ENCODE measurements around the gene PRKAR1A. TPM values are rescaled to one million over a fixed set of nuclear protein-coding genes. Genes with fewer than 3 reads are reported as not detected.

The PRKAR1A gene
- total RNA-seq, 2 experiments from 2014 or later = 158 to 332 TPM

DNA sequence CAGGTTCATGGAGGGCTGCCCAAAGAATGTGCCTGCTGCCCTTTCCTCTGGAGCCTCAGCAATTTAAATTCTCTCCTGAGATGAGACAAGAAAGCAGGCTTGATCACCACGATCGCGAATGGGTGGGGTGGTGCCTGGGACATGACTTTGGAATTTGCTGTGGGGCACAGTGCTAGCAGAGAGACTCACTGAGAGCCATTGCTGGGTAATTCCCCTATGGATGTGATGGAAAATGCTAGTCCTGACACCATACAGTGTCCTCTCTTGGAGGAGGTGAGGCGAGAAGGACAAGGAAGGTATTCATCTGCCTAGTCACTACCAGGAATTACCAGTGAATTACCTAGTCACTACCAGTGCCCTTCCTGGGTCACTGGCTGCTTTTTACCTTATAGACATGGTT, 73.4 kb downstream of the PRKAR1A start:
- TF ChIP-seq EZH2phosphoT487 (IDR thresholded peaks at IDR 0.05; ENCODE audit: borderline replicate concordance, low read depth, low read length) (no peak), CTCF (conservative IDR thresholded peaks at IDR 0.05; ENCODE audit: low read length) (no peak)
- H3K36me3 ChIP-seq (ENCODE audit: insufficient read depth, low read length) = no peaks in the 10 kb centered on the region
- no peaks in the 10 kb centered on the region for H3K9me2 ChIP-seq (ENCODE audit: insufficient read depth, low read length)
- H3K4me3 ChIP-seq (ENCODE audit: low read depth, low read length, poor library complexity, severe bottlenecking) = no peak overlapping the region
- POLR2A ChIA-PET = no interaction called here
- BruUV-seq (replicated peaks) = no TSS peak
- H3K27ac ChIP-seq (ENCODE audit: low read depth, low read length, poor library complexity, severe bottlenecking) = no peak overlapping the region
- no peaks in the 10 kb centered on the region for H3K79me2 ChIP-seq (ENCODE audit: insufficient read depth, low read depth, low read length)
- intact Hi-C loops (cut with micrococcal nuclease; ENCODE audit: unreplicated experiment) = no loop called here
- H2AFZ ChIP-seq (ENCODE audit: low read length) = no peak overlapping the region
- CTCF ChIA-PET (ENCODE audit: unreplicated experiment) = no interaction called here
- H4K20me1 ChIP-seq (ENCODE audit: insufficient read depth, low read length) = no peaks in the 10 kb centered on the region
- no peak for DNase-seq (ENCODE audit: low spot score)
- no peak overlapping the region for H3K4me2 ChIP-seq (ENCODE audit: low read length)
- no peaks in the 10 kb centered on the region for H3K9me3 ChIP-seq (ENCODE audit: low read length)
- H3K4me1 ChIP-seq (ENCODE audit: insufficient read depth, low read length, poor library complexity, severe bottlenecking) = no peaks in the 10 kb centered on the region

GRCh38 chr17:68587026-68587425, 74.8 kb downstream of the PRKAR1A start:
- DNase-seq (ENCODE audit: low spot score) = no peak
- no peaks in the 10 kb centered on the region for H4K20me1 ChIP-seq (ENCODE audit: insufficient read depth, low read length)
- no peaks in the 10 kb centered on the region for H3K9me2 ChIP-seq (ENCODE audit: insufficient read depth, low read length)
- BruUV-seq (replicated peaks) = no TSS peak
- no peaks in the 10 kb centered on the region for H3K4me1 ChIP-seq (ENCODE audit: insufficient read depth, low read length, poor library complexity, severe bottlenecking)
- no peak overlapping the region for H2AFZ ChIP-seq (ENCODE audit: low read length)
- TF ChIP-seq EZH2phosphoT487 (IDR thresholded peaks at IDR 0.05; ENCODE audit: borderline replicate concordance, low read depth, low read length) (no peak), CTCF (conservative IDR thresholded peaks at IDR 0.05; ENCODE audit: low read length) (no peak)
- CTCF ChIA-PET (ENCODE audit: unreplicated experiment) = no interaction called here
- H3K27ac ChIP-seq (ENCODE audit: low read depth, low read length, poor library complexity, severe bottlenecking) = no peak overlapping the region
- H3K79me2 ChIP-seq (ENCODE audit: insufficient read depth, low read depth, low read length) = no peaks in the 10 kb centered on the region
- intact Hi-C loops (cut with micrococcal nuclease; ENCODE audit: unreplicated experiment) = no loop called here
- H3K4me2 ChIP-seq (ENCODE audit: low read length) = no peak overlapping the region
- no peaks in the 10 kb centered on the region for H3K9me3 ChIP-seq (ENCODE audit: low read length)
- no peak overlapping the region for H3K4me3 ChIP-seq (ENCODE audit: low read depth, low read length, poor library complexity, severe bottlenecking)
- POLR2A ChIA-PET = interaction anchor here (0.7 to 2.2 kb wide), 2 partner anchors 20 to 105 kb away, joined by 3 to 5 read pairs; no protein-coding TSS in a partner anchor
- no peaks in the 10 kb centered on the region for H3K36me3 ChIP-seq (ENCODE audit: insufficient read depth, low read length)

- no peaks in the 10 kb centered on the region for H3K79me2 ChIP-seq (ENCODE audit: insufficient read depth, low read depth, low read length)
- H3K4me1 ChIP-seq (ENCODE audit: insufficient read depth, low read length, poor library complexity, severe bottlenecking) = no peaks in the 10 kb centered on the region
- no peak for TF ChIP-seq EZH2phosphoT487 (IDR thresholded peaks at IDR 0.05; ENCODE audit: borderline replicate concordance, low read depth, low read length)
- TF ChIP-seq CTCF (conservative IDR thresholded peaks at IDR 0.05; ENCODE audit: low read length) = no peak
- H3K36me3 ChIP-seq (ENCODE audit: insufficient read depth, low read length) = no peaks in the 10 kb centered on the region
- POLR2A ChIA-PET = interaction anchor here (0.7 to 2.2 kb wide), 2 partner anchors 21 to 552 kb away, joined by 3 to 5 read pairs; no protein-coding TSS in a partner anchor
- no peak overlapping the region for H3K4me2 ChIP-seq (ENCODE audit: low read length)
- no TSS peak for BruUV-seq (replicated peaks)
- no peak for DNase-seq (ENCODE audit: low spot score)
- no peak overlapping the region for H3K4me3 ChIP-seq (ENCODE audit: low read depth, low read length, poor library complexity, severe bottlenecking)
- H2AFZ ChIP-seq (ENCODE audit: low read length) = no peak overlapping the region
- H3K9me3 ChIP-seq (ENCODE audit: low read length) = no peaks in the 10 kb centered on the region
- H3K27ac ChIP-seq (ENCODE audit: low read depth, low read length, poor library complexity, severe bottlenecking) = no peak overlapping the region
- intact Hi-C loops (cut with micrococcal nuclease; ENCODE audit: unreplicated experiment) = no loop called here
- CTCF ChIA-PET (ENCODE audit: unreplicated experiment) = no interaction called here
- no peaks in the 10 kb centered on the region for H3K9me2 ChIP-seq (ENCODE audit: insufficient read depth, low read length)
- H4K20me1 ChIP-seq (ENCODE audit: insufficient read depth, low read length) = no peaks in the 10 kb centered on the region
Observed at GRCh38 chr17:68587847-68588246, 75.6 kb downstream of the PRKAR1A start.

All from OCI-LY7 (cell line).